Posterior cingulate gyrus (tissue), 11 donors: ENCODE results near the gene PCDHB11.
A peak's percentile ranks its signal among the peaks of the same experiment; 100 is the strongest.
"Not testable (repeated sequence)": the region's sequence is repeated elsewhere in the genome, so short reads cannot be mapped to it uniquely, and the experiment has no call there.

Experiments used
- DNase-seq, 10 donors: peaks; one replicate each; pipeline versions ENCODE4 v3.0.0 to v3.0.0-alpha.2; 2020 to 2021; ENCODE audit warnings: mixed read lengths in 3 of 10
- intact Hi-C: fragments of 100-400 bp; cut with DNase I; formaldehyde crosslinking; loops from one replicate; pipeline ENCODE4 v1.15.1; 2023

Gene PCDHB11

DNA sequence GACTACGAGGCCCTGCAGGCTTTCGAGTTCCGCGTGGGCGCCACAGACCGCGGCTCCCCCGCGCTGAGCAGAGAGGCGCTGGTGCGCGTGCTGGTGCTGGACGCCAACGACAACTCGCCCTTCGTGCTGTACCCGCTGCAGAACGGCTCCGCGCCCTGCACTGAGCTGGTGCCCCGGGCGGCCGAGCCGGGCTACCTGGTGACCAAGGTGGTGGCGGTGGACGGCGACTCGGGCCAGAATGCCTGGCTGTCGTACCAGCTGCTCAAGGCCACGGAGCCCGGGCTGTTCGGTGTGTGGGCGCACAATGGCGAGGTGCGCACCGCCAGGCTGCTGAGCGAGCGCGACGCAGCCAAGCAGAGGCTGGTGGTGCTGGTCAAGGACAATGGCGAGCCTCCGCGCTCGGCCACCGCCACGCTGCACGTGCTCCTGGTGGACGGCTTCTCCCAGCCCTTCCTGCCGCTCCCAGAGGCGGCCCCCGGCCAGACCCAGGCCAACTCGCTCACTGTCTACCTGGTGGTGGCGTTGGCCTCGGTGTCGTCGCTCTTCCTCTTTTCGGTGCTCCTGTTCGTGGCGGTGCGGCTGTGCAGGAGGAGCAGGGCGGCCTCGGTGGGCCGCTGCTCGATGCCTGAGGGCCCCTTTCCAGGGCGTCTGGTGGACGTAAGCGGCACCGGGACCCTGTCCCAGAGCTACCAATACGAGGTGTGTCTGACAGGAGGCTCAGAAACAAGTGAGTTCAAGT, 15.1 kb upstream of the PCDHB11 start:
- DNase-seq = peak in 1 of 10 donors; percentile 69
- intact Hi-C loops = loop anchor here (10.0 kb wide), 1 partner anchor 381 kb away; no protein-coding TSS in a partner anchor

DNA sequence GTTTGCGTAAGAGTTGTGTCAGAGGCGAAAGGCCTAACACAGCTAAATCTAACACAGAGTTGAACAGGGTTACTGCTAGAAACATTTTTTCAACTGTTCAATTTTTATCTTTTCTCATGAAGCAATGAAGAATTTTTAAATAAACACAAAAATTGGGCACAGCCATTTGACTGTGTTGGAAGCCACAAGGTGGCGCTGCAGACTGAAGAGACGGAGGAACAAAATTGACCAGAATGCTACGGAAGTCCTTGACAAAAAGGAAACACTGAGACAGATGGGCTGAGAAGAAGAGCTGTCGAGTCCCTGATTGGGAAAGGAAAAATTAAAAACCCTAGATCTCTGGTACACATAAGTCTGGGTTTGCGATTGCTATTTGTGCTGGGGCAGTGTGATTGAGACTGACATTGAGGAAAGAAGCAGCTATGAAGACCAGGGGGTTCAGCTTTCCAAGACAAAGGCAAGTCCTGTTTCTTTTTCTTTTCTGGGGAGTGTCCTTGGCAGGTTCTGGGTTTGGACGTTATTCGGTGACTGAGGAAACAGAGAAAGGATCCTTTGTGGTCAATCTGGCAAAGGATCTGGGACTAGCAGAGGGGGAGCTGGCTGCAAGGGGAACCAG, 12.4 kb upstream of the PCDHB11 start, which contains the start of gene PCDHB9:
PCDHB9 (plus strand) TSS at position 265 of the 616 bp plus-strand sequence; CDS start at position 423, 158 bp downstream.
- DNase-seq = peak in 3 of 10 donors; percentile 32 to 81 (median 35)

GRCh38 chr5:141188682-141189081, 10.7 kb upstream of the PCDHB11 start:
- intact Hi-C loops = loop anchor here (10.0 kb wide), 1 partner anchor 376 kb away; no protein-coding TSS in a partner anchor
- peak in 1 of 10 donors; percentile 77 for DNase-seq

More for the DNA sequence above, 12.4 kb upstream of the PCDHB11 start, which contains the start of gene PCDHB9:
- intact Hi-C loops = loop anchor here (10.0 kb wide), 1 partner anchor 378 kb away; no protein-coding TSS in a partner anchor

- intact Hi-C loops = loop anchor here (10.0 kb wide), 1 partner anchor 376 kb away; no protein-coding TSS in a partner anchor
- DNase-seq = not testable (repeated sequence)
Measured at GRCh38 chr5:141189131-141189530, 10.3 kb upstream of the PCDHB11 start.

GRCh38 chr5:141192110-141192725, 7.2 kb upstream of the PCDHB11 start, which contains the start of gene PCDHB10:
Gene PCDHB10, plus strand, starts transcription at chr5:141192353. Its CDS starts 200 bp downstream, at chr5:141192553.
- intact Hi-C loops = no loop called here

GRCh38 chr5:141194332-141194731, 5.1 kb upstream of the PCDHB11 start:
- intact Hi-C loops = not testable (repeated sequence)
- peak in 1 of 10 donors; percentile 66 for DNase-seq

More at GRCh38 chr5:141192110-141192725, 7.2 kb upstream of the PCDHB11 start, which contains the start of gene PCDHB10:
- peak in 5 of 10 donors; percentile 39 to 93 (median 42) for DNase-seq

DNA sequence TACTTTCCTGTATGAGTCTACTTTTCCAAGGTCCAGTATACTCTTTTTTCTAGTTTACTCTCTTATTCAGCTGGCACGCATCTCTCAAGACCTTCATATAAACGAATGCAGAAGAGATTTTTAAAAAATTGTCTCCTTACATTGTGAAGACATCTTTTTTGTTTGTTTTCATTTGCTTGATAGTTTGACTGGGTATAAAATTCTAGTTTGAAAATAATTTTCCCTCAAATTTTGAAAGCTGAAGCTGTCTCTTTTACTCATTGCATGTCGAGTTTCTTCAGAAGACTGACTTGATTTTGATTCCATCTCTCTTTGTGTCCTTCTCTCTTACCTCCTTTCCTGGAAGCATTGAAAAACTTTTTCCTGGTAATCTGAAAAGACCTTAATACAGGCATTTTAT, 3.1 kb upstream of the PCDHB11 start:
- DNase-seq = no peak
- intact Hi-C loops = no loop called here

GRCh38 chr5:141201126-141201525, 1.7 kb downstream of the PCDHB11 start:
- intact Hi-C loops, DNase-seq: not testable (repeated sequence)

GRCh38 chr5:141201646-141202045, 2.2 kb downstream of the PCDHB11 start:
- intact Hi-C loops = not testable (repeated sequence)
- DNase-seq = peak in 1 of 10 donors; percentile 52

GRCh38 chr5:141208478-141208877, 9.1 kb downstream of the PCDHB11 start, which contains the start of gene PCDHB12:
Gene PCDHB12, plus strand, starts transcription at chr5:141208719. Its CDS starts 189 bp downstream, at chr5:141208908.
- intact Hi-C loops = no loop called here
- peak in 1 of 10 donors; percentile 8 for DNase-seq

DNA sequence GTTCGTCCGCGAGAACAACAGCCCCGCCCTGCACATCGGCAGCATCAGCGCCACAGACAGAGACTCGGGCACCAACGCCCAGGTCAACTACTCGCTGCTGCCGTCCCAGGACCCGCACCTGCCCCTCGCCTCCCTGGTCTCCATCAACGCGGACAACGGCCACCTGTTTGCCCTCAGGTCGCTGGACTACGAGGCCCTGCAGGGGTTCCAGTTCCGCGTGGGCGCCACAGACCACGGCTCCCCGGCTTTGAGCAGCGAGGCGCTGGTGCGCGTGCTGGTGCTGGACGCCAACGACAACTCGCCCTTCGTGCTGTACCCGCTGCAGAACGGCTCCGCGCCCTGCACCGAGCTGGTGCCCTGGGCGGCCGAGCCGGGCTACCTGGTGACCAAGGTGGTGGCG, 10.9 kb downstream of the PCDHB11 start:
- intact Hi-C loops = not testable (repeated sequence)
- DNase-seq = peak in 1 of 10 donors; percentile 57

GRCh38 chr5:141210849-141211248, 11.4 kb downstream of the PCDHB11 start:
- peak in 1 of 10 donors; percentile 54 for DNase-seq
- intact Hi-C loops = not testable (repeated sequence)

DNA sequence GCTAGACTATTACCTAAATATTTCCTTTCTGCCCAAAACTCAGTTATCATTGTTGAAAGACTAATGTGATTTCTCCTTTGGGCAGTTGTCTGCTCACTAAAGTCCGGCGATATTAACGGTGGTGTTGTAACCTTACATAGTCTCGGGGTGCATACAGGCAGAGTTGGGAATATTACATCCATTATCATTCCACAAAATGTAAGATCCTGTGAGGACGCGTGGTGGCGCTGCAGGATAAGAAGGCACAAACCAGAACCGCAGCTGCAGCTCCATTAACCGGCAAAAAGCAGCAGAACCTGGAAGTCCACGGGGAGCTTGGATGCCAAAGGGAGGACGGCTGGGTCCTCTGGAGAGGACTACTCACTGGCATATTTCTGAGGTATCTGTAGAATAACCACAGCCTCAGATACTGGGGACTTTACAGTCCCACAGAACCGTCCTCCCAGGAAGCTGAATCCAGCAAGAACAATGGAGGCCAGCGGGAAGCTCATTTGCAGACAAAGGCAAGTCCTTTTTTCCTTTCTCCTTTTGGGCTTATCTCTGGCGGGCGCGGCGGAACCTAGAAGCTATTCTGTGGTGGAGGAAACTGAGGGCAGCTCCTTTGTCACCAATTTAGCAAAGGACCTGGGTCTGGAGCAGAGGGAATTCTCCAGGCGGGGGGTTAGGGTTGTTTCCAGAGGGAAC, 14.4 kb downstream of the PCDHB11 start, which contains the start of gene PCDHB13:
PCDHB13 (plus strand) TSS at position 264 of the 684 bp plus-strand sequence; CDS start at position 469, 205 bp downstream.
- peak in 3 of 10 donors; percentile 41 to 87 (median 42) for DNase-seq
- intact Hi-C loops = not testable (repeated sequence)

- intact Hi-C loops = not testable (repeated sequence)
Measured at GRCh38 chr5:141214583-141214982, 15.2 kb downstream of the PCDHB11 start.

DNA sequence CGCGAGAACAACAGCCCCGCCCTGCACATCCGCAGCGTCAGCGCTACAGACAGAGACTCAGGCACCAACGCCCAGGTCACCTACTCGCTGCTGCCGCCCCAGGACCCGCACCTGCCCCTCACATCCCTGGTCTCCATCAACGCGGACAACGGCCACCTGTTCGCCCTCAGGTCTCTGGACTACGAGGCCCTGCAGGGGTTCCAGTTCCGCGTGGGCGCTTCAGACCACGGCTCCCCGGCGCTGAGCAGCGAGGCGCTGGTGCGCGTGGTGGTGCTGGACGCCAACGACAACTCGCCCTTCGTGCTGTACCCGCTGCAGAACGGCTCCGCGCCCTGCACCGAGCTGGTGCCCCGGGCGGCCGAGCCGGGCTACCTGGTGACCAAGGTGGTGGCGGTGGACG, 16.1 kb downstream of the PCDHB11 start:
- intact Hi-C loops = not testable (repeated sequence)
- DNase-seq = peak in 1 of 10 donors; percentile 74

More at GRCh38 chr5:141214583-141214982, 15.2 kb downstream of the PCDHB11 start:
- DNase-seq = not testable (repeated sequence)

GRCh38 chr5:141216035-141216434, 16.6 kb downstream of the PCDHB11 start:
- DNase-seq = peak in 1 of 10 donors; percentile 79
- intact Hi-C loops = not testable (repeated sequence)

DNA sequence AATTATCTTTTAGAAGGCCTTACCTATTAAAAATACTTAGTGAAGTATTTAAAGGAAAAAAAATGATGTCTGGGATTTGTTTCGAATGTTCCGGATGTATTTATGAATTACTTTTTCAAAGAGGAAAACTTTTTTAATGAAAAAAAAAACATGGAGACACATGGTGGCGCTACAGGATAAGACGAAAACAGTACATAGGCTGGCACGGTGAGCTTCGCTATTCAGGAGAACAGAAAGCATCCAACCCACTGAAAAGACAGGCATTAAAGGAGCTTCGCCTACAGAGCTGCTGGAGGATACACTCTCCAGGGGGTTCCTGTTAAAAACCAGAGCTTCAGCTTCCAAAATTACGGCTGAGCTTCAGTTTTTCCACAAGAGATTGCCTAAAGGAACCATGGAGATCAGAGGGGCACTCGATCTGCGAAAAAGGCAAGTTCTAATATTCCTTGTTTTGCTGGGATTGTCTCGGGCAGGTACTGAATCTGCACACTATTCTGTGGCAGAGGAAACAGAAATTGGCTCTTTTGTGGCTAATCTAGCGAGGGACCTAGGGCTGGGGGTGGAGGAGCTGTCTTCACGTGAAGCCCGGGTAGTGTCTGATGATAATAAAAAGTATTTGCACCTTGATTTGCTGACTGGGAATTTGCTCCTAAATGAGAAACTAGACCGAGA, 23.8 kb downstream of the PCDHB11 start, which contains the start of gene PCDHB14:
PCDHB14 (plus strand) TSS at position 232 of the 672 bp plus-strand sequence; CDS start at position 395, 163 bp downstream.
- no peak for DNase-seq
- intact Hi-C loops = no loop called here

DNA sequence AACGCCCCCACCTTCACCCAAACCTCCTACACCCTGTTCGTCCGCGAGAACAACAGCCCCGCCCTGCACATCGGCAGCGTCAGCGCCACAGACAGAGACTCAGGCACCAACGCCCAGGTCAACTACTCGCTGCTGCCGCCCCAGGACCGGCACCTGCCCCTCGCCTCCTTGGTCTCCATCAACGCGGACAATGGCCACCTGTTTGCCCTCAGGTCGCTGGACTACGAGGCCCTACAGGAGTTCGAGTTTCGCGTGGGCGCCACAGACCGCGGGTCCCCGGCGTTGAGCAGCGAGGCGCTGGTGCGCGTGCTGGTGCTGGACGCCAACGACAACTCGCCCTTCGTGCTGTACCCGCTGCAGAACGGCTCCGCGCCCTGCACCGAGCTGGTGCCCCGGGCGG, 25.4 kb downstream of the PCDHB11 start:
- intact Hi-C loops = not testable (repeated sequence)
- DNase-seq = peak in 1 of 10 donors; percentile 75

GRCh38 chr5:141225421-141225820, 26.0 kb downstream of the PCDHB11 start:
- intact Hi-C loops, DNase-seq: not testable (repeated sequence)
